Fibroblast of pulmonary artery (primary cell): ENCODE results near the gene TAS2R5.

Source experiments
- DNase-seq: peaks from one replicate; pipeline ENCODE4 v3.0.0-alpha.2; 2010; ENCODE audit warnings: low read depth
- H3K4me3 ChIP-seq: replicated peaks from 2 replicates; pipeline ENCODE4 v1.5.1; 2011; ENCODE audit warnings: low read depth, mild to moderate bottlenecking, control low read depth, low read length, moderate library complexity
- CTCF ChIP-seq: IDR thresholded peaks from 2 replicates; pipeline ENCODE4 v1.5.1; 2011; ENCODE audit warnings: mild to moderate bottlenecking, control low read depth, low read length, inconsistent platforms; ENCODE audit errors: missing control alignments

The TAS2R5 gene

DNA sequence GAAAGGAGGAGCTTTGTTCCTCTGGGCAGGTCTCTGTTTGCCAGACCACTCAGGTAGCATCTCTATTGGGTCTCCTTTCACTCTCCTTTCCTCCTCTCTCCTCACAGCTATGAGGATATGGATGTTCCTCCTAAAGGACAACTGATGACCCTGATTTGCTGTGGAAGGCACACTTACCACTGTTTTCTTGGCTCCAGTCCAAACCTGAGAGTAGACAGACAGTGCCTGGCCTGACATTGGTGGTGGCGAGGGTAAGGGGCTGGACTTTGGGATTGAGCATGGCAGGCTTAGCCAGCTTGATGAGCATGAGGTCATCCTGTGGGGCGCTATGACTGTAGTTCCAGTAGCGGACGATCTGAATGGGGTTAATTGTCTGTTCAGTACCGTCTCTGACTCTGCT is 47.7 kb downstream of the TAS2R5 start:
- no peak for DNase-seq
- TF ChIP-seq CTCF = no peak

DNA sequence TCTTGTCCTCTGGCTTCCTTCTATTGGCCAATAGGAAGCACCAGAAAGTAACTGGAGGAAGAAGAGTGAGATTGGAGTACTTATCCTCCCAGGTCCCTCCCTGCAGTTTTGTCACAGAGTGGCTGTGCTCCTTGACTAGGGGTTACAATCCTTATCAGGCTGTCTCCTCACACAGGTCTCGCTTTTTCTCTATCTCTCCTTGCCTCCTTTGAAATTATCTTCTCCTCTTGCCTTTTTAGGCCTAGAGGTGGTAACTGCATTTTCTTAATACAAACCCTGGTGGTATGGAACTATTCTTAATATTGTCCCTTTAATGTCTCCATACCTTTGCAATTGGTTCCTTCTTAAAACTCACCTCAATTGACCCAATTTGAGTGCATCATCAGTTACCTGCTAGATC is 48.6 kb downstream of the TAS2R5 start:
- H3K4me3 ChIP-seq = no peak overlapping the region
- TF ChIP-seq CTCF = no peak
- DNase-seq = no peak

More for the DNA sequence above, 47.7 kb downstream of the TAS2R5 start:
- no peak overlapping the region for H3K4me3 ChIP-seq

- no peak for DNase-seq
- no peak overlapping the region for H3K4me3 ChIP-seq
- TF ChIP-seq CTCF = no peak
Observed at GRCh38 chr7:141839256-141839655, 49.2 kb downstream of the TAS2R5 start.

DNA sequence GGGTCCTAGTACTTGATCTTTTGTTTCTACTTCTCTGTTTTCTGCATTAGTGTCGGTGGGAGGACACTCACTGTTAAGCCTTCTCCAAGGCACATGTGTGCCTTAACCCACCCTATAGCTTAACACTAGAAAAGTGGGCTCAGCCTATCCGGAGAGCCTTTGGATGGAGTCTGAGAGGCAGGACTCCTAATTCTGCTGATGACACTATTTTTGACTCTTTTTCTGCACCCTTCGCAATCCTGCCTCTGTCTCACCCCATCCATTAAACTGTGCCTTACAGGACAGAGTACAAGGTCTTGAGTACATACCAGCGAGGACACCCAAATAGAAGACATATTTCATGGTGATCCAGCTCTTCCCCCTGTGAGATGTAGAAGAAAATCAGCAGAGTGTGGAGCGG is 50.7 kb downstream of the TAS2R5 start:
- H3K4me3 ChIP-seq = no peak overlapping the region
- TF ChIP-seq CTCF = no peak
- no peak for DNase-seq
